Measurements from ENCODE around the gene KLHL12.

Gene KLHL12

GRCh38 chr1:202858789-202859414, 68.1 kb downstream of the KLHL12 start (continued):
- no peak for TF ChIP-seq ARNTL (CRISPR knock-in tag; IDR thresholded peaks at IDR 0.05; ENCODE audit: borderline replicate concordance, low read depth)
- no peak for TF ChIP-seq ZFP30 (CRISPR knock-in tag; IDR thresholded peaks at IDR 0.05)
- no peak for TF ChIP-seq PATZ1 (CRISPR knock-in tag; IDR thresholded peaks at IDR 0.05; ENCODE audit: borderline replicate concordance)
- TF ChIP-seq TOX (CRISPR knock-in tag; IDR thresholded peaks at IDR 0.05; ENCODE audit: borderline replicate concordance), result no peak
- TF ChIP-seq ISL1 (CRISPR knock-in tag; IDR thresholded peaks at IDR 0.05), result no peak
- no peak for TF ChIP-seq CREB5 (CRISPR knock-in tag; IDR thresholded peaks at IDR 0.05; ENCODE audit: low read depth)

- ATAC-seq, result no peak
- TF ChIP-seq ZNF8 (CRISPR knock-in tag; IDR thresholded peaks at IDR 0.05) (no peak), PATZ1 (CRISPR knock-in tag; IDR thresholded peaks at IDR 0.05; ENCODE audit: borderline replicate concordance) (no peak), GLIS3 (CRISPR knock-in tag; IDR thresholded peaks at IDR 0.05) (no peak), CSRNP3 (CRISPR knock-in tag; IDR thresholded peaks at IDR 0.05) (no peak)
These were observed 68.7 kb downstream of the KLHL12 start for GRCh38 chr1:202858331-202858730.

- no peak for TF ChIP-seq BACH2 (CRISPR knock-in tag; IDR thresholded peaks at IDR 0.05; ENCODE audit: borderline replicate concordance)
- TF ChIP-seq ISL1 (CRISPR knock-in tag; IDR thresholded peaks at IDR 0.05), result no peak
- no peak for TF ChIP-seq ARNTL (CRISPR knock-in tag; IDR thresholded peaks at IDR 0.05; ENCODE audit: borderline replicate concordance, low read depth)
- no peak for TF ChIP-seq ZFP3 (CRISPR knock-in tag; IDR thresholded peaks at IDR 0.05)
- no peak for TF ChIP-seq TOX (CRISPR knock-in tag; IDR thresholded peaks at IDR 0.05; ENCODE audit: borderline replicate concordance)
- no peak for TF ChIP-seq PPARA (CRISPR knock-in tag; IDR thresholded peaks at IDR 0.05; ENCODE audit: borderline replicate concordance)
- no peak for TF ChIP-seq ESRRG (CRISPR knock-in tag; IDR thresholded peaks at IDR 0.05)
- TF ChIP-seq ZNF70 (CRISPR knock-in tag; IDR thresholded peaks at IDR 0.05), result no peak
- TF ChIP-seq ZFP30 (CRISPR knock-in tag; IDR thresholded peaks at IDR 0.05), result no peak
- TF ChIP-seq TSHZ2 (CRISPR knock-in tag; IDR thresholded peaks at IDR 0.05), result no peak
- TF ChIP-seq ZNF8 (CRISPR knock-in tag; IDR thresholded peaks at IDR 0.05), result no peak
- no peak for TF ChIP-seq TCF4 (CRISPR knock-in tag; IDR thresholded peaks at IDR 0.05; ENCODE audit: borderline replicate concordance)
- no peak for TF ChIP-seq ZNF565 (CRISPR knock-in tag; conservative IDR thresholded peaks at IDR 0.05; ENCODE audit: low read depth)
- TF ChIP-seq OSR1 (CRISPR knock-in tag; IDR thresholded peaks at IDR 0.05), result no peak
- TF ChIP-seq CREB5 (CRISPR knock-in tag; IDR thresholded peaks at IDR 0.05; ENCODE audit: low read depth), result no peak
- no peak for TF ChIP-seq SNAI2 (CRISPR knock-in tag; IDR thresholded peaks at IDR 0.05)
- no peak for TF ChIP-seq PATZ1 (CRISPR knock-in tag; IDR thresholded peaks at IDR 0.05; ENCODE audit: borderline replicate concordance)
- ATAC-seq, result no peak
These were observed 69.9 kb downstream of the KLHL12 start for GRCh38 chr1:202857136-202857610.

All from SK-N-SH treated with all-trans-retinoic acid at 6 μM for 48 hours (cell line).